Rectal smooth muscle tissue (tissue), 1 donor: ENCODE data around the gene PCTP.

Experiments used
- H3K27ac ChIP-seq: one replicate; pipeline ENCODE4 v1.7.0; 2013; ENCODE audit warnings: low read depth, low read length, inconsistent platforms
- H3K27me3 ChIP-seq: one replicate; pipeline ENCODE4 v1.7.0; 2013; ENCODE audit warnings: low read length; ENCODE audit not compliant: control insufficient read depth, insufficient read depth
- H3K36me3 ChIP-seq: one replicate; pipeline ENCODE4 v1.7.0; 2013; ENCODE audit warnings: low read length; ENCODE audit not compliant: control insufficient read depth, insufficient read depth
- H3K4me1 ChIP-seq: one replicate; pipeline ENCODE4 v1.7.0; 2013; ENCODE audit warnings: low read length; ENCODE audit not compliant: control insufficient read depth, insufficient read depth
- H3K4me3 ChIP-seq: one replicate; pipeline ENCODE4 v1.7.0; 2013; ENCODE audit warnings: low read length
- H3K9ac ChIP-seq: one replicate; pipeline ENCODE4 v1.7.0; 2013; ENCODE audit warnings: low read length

PCTP gene

DNA sequence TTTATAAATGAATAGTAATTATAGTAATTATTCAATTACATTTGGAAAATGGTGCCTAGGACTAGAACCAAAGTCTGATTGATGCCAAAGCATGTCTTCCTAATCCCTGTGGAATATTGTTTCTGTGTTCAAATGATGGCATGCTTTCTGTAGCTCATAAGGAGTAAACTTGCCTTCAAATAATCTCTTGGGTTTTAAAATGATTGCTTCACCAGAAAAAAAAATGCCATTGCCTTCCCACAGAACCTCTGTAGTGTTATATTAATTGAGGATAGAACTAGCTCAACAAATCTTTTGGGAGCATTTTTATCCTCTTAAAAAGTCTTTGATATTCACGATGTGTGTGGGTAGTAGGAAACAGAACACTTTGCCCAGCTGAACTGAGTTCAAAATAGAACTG, 20.5 kb upstream of the PCTP start:
- no peak overlapping the region for H3K4me3 ChIP-seq
- no peaks in the 10 kb centered on the region for H3K27me3 ChIP-seq
- no peaks in the 10 kb centered on the region for H3K36me3 ChIP-seq
- peaks cover 31% of the 10 kb centered on the region for H3K4me1 ChIP-seq
- no peak overlapping the region for H3K9ac ChIP-seq
- H3K27ac ChIP-seq: peak overlapping the region; percentile 59

DNA sequence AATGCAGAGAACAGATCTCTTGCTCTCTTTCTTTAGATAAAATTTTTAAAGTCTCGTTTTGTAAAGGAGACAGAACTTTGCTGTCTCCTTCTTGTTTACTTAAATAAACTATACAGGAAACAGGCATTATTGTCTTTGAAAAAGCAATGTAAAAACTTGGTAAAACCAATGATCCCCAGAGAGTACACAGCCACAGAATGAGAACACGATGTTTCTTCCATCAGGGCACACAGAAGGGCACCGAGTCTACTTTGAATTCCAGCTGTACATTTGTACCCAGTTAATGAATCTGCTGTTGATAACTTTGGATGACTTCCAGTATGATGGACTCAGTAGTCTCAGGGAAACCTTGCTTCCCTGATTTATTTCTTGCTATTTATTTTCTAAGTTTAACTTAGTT, 20.0 kb upstream of the PCTP start:
- H3K27me3 ChIP-seq: no peaks in the 10 kb centered on the region
- H3K4me3 ChIP-seq: no peak overlapping the region
- peaks cover 31% of the 10 kb centered on the region for H3K4me1 ChIP-seq
- H3K36me3 ChIP-seq: no peaks in the 10 kb centered on the region
- peak overlapping the region; percentile 59 for H3K27ac ChIP-seq
- no peak overlapping the region for H3K9ac ChIP-seq

DNA sequence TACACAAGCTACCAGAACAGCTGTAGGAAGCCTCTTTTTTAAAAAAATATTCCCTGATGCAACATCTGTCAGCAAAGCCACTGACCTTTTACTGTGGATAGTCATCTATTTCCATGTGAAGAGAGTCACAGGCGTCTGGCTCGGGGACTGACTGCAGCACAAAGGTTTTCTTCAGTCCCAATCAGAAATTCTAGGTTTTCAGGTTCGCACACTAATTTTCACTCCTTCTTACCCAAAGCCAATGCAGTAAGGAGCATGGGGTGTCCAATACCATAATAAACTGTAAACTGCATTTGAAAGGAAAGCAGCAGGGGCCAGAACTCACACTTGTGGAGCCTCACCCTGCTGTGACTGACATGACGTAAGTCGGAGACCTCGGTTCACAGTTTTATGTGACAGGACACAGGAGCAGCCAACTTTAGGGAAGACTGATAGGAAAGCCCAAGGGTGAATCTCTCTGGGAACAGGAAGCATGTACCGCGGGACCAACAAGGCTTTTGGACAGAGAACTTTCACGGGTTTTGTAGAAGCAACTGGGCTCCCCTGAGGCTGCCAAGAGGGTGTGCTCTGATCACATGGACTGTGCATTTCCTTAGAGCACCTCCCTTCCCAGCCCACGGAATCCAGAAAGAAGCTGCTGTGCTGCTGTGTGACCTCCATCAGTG, 19.1 kb upstream of the PCTP start:
- H3K36me3 ChIP-seq: no peaks in the 10 kb centered on the region
- no peaks in the 10 kb centered on the region for H3K27me3 ChIP-seq
- peak overlapping the region; percentile 3 for H3K4me3 ChIP-seq
- H3K27ac ChIP-seq: peak overlapping the region; percentile 59
- peaks cover 28% of the 10 kb centered on the region for H3K4me1 ChIP-seq
- H3K9ac ChIP-seq: no peak overlapping the region

DNA sequence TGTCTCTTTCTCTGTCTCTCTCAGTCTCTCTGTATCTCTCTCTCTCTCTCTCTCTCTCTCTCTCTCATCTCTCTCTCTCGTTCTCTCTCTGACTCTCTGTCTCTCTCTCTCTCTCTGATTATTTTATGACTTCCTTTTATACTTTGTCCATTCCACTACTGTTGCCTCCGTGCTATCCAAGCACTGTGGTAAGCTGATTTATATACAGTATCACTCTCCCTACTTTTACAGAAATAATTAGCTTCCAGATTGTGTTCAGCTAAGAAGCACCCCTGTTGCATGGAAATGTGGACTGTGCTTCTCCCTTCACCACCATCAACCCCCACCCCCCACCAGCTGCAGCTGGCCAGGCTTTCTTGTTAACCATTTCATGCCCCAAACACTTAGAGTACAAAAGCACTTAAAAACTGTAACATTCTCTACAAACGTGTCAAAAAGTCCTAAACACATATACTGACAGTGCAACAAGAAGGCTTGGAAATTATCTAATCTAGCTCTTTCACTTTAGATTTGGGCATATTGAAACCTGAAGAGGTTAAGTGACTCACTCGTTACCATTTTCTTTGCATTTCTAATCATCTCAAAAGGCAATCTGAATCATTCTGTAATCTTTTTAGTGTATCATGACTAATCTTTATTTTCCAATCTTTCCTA, 16.6 kb upstream of the PCTP start:
- H3K27me3 ChIP-seq: no peaks in the 10 kb centered on the region
- peak overlapping the region; percentile 17 for H3K9ac ChIP-seq
- no peak overlapping the region for H3K27ac ChIP-seq
- no peaks in the 10 kb centered on the region for H3K36me3 ChIP-seq
- H3K4me3 ChIP-seq: no peak overlapping the region
- H3K4me1 ChIP-seq: peaks cover 28% of the 10 kb centered on the region

DNA sequence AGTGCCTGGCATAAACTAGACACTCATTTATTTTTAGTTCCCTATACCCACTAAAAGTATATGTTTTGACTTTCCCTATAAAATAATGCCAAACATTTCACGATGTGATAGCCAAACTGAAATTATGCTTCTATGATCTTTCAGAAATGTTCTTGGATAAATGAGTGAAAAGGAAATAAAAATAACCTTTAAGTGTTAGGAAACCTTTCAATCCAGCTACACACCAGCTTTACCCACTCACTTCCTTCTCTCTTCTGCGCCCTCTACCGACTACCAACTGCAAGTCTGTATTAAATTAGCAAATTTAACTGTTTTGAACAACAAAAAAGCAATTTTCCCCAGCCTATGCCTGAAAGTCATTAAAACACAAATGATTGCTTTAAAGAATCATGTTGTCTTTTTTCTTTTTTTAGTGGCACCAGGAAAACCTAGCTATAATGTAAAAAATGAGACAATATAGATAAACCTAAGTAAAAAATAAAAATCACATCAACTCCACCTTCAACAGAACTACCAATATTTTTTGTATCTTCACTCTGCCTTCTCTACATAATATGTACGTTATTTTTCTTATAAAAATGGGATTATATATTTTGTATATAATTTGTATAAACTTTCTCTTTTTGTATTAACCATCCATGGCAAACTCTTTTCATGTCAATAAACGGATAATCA, 15.0 kb upstream of the PCTP start:
- Histone ChIP-seq H3K4me3 (no peak overlapping the region), H3K27me3 (no peaks in the 10 kb centered on the region), H3K27ac (no peak overlapping the region), H3K4me1 (peaks cover 26% of the 10 kb centered on the region), H3K9ac (no peak overlapping the region), H3K36me3 (no peaks in the 10 kb centered on the region)

DNA sequence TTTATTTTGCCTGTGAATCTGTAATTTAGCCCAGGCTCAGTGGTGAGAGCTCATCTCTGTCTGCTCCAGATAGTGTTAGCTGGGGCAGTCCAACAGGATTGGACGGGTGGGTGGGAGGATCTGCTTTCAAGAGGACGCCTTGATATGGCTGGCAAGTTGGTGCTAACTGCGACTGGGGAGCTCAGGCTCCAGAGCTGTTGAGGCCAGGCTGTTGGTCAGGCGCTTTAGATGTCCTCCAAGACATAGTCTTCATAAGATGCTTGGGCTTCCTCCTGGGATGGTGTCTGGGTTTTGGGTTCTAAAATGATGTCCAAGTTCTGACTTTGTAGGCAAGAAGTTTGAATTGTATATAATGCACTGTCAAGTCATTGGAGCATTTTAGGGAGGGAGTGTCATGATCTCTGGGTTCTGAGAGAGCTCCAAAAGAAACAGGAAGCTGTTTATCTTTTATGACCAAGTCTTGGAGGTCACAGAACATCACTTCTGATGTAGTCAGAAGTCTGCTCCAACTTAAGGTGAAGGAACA, 12.8 kb upstream of the PCTP start:
- Histone ChIP-seq H3K36me3 (no peaks in the 10 kb centered on the region), H3K9ac (no peak overlapping the region), H3K4me3 (no peak overlapping the region), H3K27ac (no peak overlapping the region), H3K27me3 (no peaks in the 10 kb centered on the region), H3K4me1 (peaks cover 6% of the 10 kb centered on the region)

DNA sequence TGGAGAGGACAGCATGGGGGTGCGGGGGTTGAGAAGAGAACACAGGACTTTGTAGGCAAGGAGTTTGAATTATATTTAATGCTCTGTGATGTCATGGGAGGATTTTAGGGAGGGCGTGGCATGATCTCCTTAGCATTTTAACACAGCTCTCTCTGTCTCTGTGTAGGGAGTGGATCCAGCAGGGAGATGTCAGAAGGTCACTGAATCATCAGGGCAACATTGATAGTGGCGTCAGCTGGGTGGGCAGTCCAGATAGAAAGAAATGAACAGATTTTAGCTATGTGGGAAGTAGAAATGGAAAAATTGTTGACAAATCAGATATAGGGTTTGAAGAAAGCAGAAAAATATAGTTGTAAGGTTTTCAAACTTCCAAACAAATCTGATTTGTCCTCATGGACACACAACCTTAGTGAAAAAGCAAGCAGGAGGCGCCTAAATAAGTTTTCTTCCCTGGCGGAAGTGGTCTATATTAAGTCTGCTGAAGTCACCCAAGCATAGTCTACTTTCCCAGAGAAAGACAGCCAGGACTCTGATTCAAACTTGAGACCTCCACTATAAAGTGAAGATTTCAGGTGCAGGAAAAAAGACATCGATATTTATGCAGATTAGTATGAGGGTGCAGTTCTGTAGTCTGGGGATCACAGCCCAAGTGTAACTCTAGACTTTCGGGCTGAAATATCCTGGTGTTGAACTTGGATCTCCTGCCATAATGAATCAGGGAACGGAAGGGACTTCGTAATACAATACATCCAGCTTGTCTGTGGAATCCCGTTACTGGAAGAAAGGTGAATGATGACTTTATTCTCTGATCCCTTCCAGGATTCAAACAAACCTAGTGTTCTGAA, 10.1 kb upstream of the PCTP start:
- Histone ChIP-seq H3K4me1 (no peaks in the 10 kb centered on the region), H3K4me3 (no peak overlapping the region), H3K36me3 (no peaks in the 10 kb centered on the region), H3K27ac (no peak overlapping the region), H3K27me3 (no peaks in the 10 kb centered on the region), H3K9ac (no peak overlapping the region)

DNA sequence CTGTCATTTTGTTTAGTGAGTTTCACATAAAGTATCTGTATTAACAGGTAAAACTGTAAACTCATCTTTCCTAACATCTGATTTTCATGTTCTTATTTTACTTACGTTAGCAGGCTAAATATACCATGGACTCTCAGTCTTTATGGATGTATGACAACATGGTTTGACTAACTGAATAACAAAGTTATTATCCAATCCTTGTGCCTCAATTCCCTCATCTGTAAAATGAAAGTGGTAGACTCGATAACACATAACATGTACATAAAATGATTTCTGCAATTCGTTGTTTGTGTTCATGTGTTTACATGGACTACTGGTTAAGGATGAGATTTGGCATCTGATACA, 9.5 kb upstream of the PCTP start:
- no peaks in the 10 kb centered on the region for H3K36me3 ChIP-seq
- no peak overlapping the region for H3K27ac ChIP-seq
- no peak overlapping the region for H3K9ac ChIP-seq
- no peak overlapping the region for H3K4me3 ChIP-seq
- H3K4me1 ChIP-seq: no peaks in the 10 kb centered on the region
- H3K27me3 ChIP-seq: no peaks in the 10 kb centered on the region

DNA sequence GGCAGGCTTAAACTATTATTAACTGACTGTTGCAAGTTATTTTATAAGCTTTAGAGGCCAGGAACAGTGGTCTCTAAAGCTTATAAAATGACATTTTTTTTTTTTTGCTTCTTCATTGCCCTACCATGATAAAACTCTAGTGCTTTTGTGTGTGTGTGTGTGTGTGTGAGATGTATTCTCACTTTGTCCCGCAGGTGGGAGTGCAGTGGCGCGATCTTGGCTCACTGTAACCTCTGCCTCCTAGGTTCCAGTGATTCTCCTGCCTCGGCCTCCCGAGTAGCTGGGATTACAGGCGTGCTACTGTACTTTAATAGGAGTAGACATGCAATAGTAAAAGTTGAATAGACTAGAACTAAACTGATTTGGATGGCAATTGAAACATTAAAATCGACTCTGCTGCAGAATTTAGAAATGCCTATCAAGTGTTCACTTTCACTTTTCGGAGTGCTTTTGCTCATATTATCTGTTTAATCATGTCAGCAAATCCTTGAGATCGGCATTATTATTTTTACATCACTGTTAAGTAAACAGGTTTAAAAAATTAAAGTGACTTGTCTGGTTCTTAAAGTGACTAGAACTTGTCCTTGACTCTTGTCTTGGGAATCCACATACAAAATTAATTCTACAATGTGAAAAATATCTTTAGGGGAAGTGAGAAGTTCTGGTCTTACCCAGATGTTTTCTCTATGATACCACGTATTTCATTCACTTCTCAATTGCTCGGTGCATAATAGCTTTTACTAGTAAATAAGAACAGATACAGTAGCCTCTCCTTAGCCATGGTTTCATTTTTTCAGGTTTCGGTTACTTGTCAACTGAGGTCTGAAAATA, 8.4 kb upstream of the PCTP start:
- H3K27me3 ChIP-seq: no peaks in the 10 kb centered on the region
- no peak overlapping the region for H3K27ac ChIP-seq
- no peaks in the 10 kb centered on the region for H3K36me3 ChIP-seq
- no peak overlapping the region for H3K4me3 ChIP-seq
- no peak overlapping the region for H3K9ac ChIP-seq
- H3K4me1 ChIP-seq: no peaks in the 10 kb centered on the region

DNA sequence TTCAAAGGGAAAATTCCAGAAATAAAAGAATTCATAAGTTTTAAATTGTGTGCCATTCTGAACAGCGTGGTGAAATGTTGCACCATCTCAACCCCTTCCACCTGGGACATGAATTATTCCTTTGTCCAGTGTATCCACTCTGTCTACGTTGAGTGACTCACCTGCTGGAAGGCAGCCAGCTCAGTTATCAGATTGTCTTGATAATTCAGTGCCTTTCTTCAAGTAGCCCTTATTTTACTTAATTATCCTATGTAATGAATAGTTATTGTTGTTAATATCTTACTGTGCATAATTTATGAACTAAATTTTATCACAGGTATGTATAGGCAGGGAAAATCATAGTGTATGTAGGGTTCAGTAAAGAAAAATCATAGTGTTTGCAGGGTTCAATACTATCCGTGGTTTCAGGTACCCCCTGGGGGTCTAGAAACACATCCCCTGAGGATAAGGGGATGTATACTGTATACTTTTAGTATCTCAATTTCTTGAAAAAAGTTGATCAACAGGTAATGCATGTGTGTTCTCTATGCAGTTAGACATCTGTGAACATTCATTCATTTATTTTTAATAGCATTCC, 7.7 kb upstream of the PCTP start:
- Histone ChIP-seq H3K4me1 (no peaks in the 10 kb centered on the region), H3K4me3 (no peak overlapping the region), H3K9ac (no peak overlapping the region)

DNA sequence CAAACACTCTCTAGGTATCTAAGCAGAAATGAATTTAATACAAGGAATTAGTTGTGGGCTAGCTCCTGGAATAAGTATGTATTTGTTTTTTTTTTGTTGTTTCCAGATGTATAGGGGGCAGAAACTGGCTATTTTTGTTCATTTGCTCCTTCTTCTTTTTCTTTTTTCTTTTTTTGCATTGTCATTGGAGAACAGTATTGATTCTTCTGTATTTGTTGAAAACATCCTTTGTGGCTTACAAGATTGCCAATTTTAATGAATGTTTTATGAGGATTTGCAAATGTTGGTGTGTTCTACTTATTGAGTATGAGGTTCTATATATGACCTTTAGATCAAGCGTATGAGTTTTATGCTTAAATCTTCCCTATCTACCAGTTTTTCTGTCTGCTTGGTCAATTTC, 5.6 kb upstream of the PCTP start:
- H3K27ac ChIP-seq: no peak overlapping the region
- no peaks in the 10 kb centered on the region for H3K4me1 ChIP-seq
- no peaks in the 10 kb centered on the region for H3K27me3 ChIP-seq
- no peaks in the 10 kb centered on the region for H3K36me3 ChIP-seq
- H3K4me3 ChIP-seq: no peak overlapping the region
- H3K9ac ChIP-seq: no peak overlapping the region

More for the DNA sequence above, 7.7 kb upstream of the PCTP start:
- H3K36me3 ChIP-seq: no peaks in the 10 kb centered on the region
- H3K27ac ChIP-seq: no peak overlapping the region
- H3K27me3 ChIP-seq: no peaks in the 10 kb centered on the region
